GM23338 (cell line): Measurements from ENCODE around the gene IGF2R. TPM values are rescaled to one million over a fixed set of nuclear protein-coding genes. Genes with fewer than 3 reads are reported as not detected.

ENCODE experiments used
- ATAC-seq: fragments of 200-7000 bp; cut with Tn5 transposase; 3 replicates; pipeline ENCODE4 v1.9.1; 2020
- DNase-seq: peaks from one replicate; pipeline ENCODE4 v3.0.0-alpha.2; 2015; ENCODE audit warnings: low spot score
- H2AFZ ChIP-seq: fragments of 200-600 bp; sonication (generic); 2 replicates; pipeline ENCODE4 v1.8.0; 2016; ENCODE audit warnings: antibody characterized with exemption, mild to moderate bottlenecking, moderate library complexity
- H3F3A ChIP-seq: fragments of 200-600 bp; sonication (generic); replicated peaks from 2 replicates; pipeline ENCODE4 v1.8.0; 2017; ENCODE audit warnings: antibody characterized with exemption, mixed run types, low read depth
- H3K27ac ChIP-seq: fragments of 200-600 bp; sonication (generic); 2 replicates; pipeline ENCODE4 v1.6.1; 2016; ENCODE audit warnings: low read depth
- H3K27me3 ChIP-seq: fragments of 200-600 bp; sonication (generic); 2 replicates; pipeline ENCODE4 v1.8.0; 2016; ENCODE audit warnings: mild to moderate bottlenecking, mixed run types, moderate library complexity; ENCODE audit not compliant: insufficient read depth
- H3K36me3 ChIP-seq: fragments of 200-600 bp; sonication (generic); 2 replicates; pipeline ENCODE4 v1.8.0; 2016; ENCODE audit warnings: mild to moderate bottlenecking; ENCODE audit not compliant: insufficient read depth
- H3K4me1 ChIP-seq: fragments of 200-600 bp; sonication (generic); 2 replicates; pipeline ENCODE4 v1.8.0; 2016; ENCODE audit warnings: mild to moderate bottlenecking, moderate library complexity; ENCODE audit not compliant: insufficient read depth
- H3K4me2 ChIP-seq: fragments of 200-600 bp; sonication (generic); 2 replicates; pipeline ENCODE4 v1.7.1; 2017; ENCODE audit warnings: mixed run types
- H3K4me3 ChIP-seq: fragments of 200-600 bp; sonication (generic); 2 replicates; pipeline ENCODE4 v1.6.1; 2016; ENCODE audit warnings: mixed run types
- H3K79me2 ChIP-seq: fragments of 200-600 bp; sonication (generic); replicated peaks from 2 replicates; pipeline ENCODE4 v1.8.0; 2017; ENCODE audit warnings: mild to moderate bottlenecking; ENCODE audit not compliant: insufficient read depth
- H3K9me2 ChIP-seq: fragments of 200-600 bp; sonication (generic); 2 replicates; pipeline ENCODE4 v1.8.0; 2017; ENCODE audit not compliant: insufficient read depth
- H4K20me1 ChIP-seq: fragments of 200-600 bp; sonication (generic); replicated peaks from 2 replicates; pipeline ENCODE4 v1.8.0; 2017; ENCODE audit warnings: mild to moderate bottlenecking; ENCODE audit not compliant: insufficient read depth
- H3K27ac Mint-ChIP-seq: 2 replicates; pipeline ENCODE4 v1.8.0; 2020; ENCODE audit warnings: inconsistent platforms, mild to moderate bottlenecking, moderate library complexity, mixed read lengths
- H3K27me3 Mint-ChIP-seq: 3 replicates; pipeline ENCODE4 v1.8.0; 2022; ENCODE audit warnings: low read depth, mild to moderate bottlenecking, moderate library complexity, mixed read lengths, inconsistent platforms; ENCODE audit not compliant: insufficient read depth, poor library complexity
- H3K36me3 Mint-ChIP-seq: 3 replicates; pipeline ENCODE4 v1.8.0; 2021; ENCODE audit warnings: low read depth, mild to moderate bottlenecking, inconsistent platforms, moderate library complexity, mixed read lengths
- H3K4me1 Mint-ChIP-seq: 3 replicates; pipeline ENCODE4 v1.8.0; 2020; ENCODE audit warnings: mild to moderate bottlenecking, inconsistent platforms, mixed read lengths
- H3K4me3 Mint-ChIP-seq: 3 replicates; pipeline ENCODE4 v1.8.0; 2021; ENCODE audit warnings: moderate library complexity, mild to moderate bottlenecking, inconsistent platforms, mixed read lengths
- H3K9me3 Mint-ChIP-seq: 3 replicates; pipeline ENCODE4 v1.8.0; 2020; ENCODE audit warnings: moderate library complexity, mild to moderate bottlenecking, inconsistent platforms, mixed read lengths
- EZH2phosphoT487 ChIP-seq: fragments of 200-600 bp; sonication (generic); IDR thresholded peaks from one replicate; pipeline ENCODE4 v1.8.1; 2018; ENCODE audit warnings: antibody characterized with exemption; ENCODE audit not compliant: unreplicated experiment
- NANOG ChIP-seq: IDR thresholded peaks from 2 replicates; pipeline ENCODE4 v1.6.1; 2016; ENCODE audit warnings: antibody characterized with exemption, borderline replicate concordance
- polyA plus RNA-seq: library from polyadenylated mRNA; unstranded; fragments of >200 nt; fragmentation: Nextera tagmentation; extraction: Ambion mirVana; gene quantifications from 2 replicates; pipeline ENCODE4 v1.2.1, GENCODE V29; 2016
- total RNA-seq: library from RNA; depleted of rRNA; stranded (reverse); fragments of >200 nt; shearing (Covaris generic); gene quantifications from 2 replicates; pipeline ENCODE4 v1.2.3, GENCODE V29; 2014
- TF ChIP-seq, protein P1 (sequence below): fragments of 250-450 bp; sonication (Bioruptor Pico); IDR thresholded peaks from 2 replicates; pipeline ENCODE4 v1.5.0; 2020; ENCODE audit warnings: mild to moderate bottlenecking, moderate library complexity
- TF ChIP-seq, protein P2 (sequence below): IDR thresholded peaks from 2 replicates; pipeline ENCODE4 v1.6.1; 2016; ENCODE audit warnings: antibody characterized with exemption
- TF ChIP-seq, protein P3 (sequence below), 2 experiments: fragments of 200-600 bp in 1 of 2; sonication (generic) in 1 of 2; conservative IDR thresholded peaks; 2 replicates each; pipeline versions ENCODE4 v1.5.1 to v1.6.1; 2016 to 2017; ENCODE audit warnings: antibody characterized with exemption in 2 of 2, low read depth in 2 of 2, mild to moderate bottlenecking in 2 of 2, moderate library complexity in 1 of 2

Gene IGF2R
- total and polyA plus RNA-seq, 2 experiments from 2014 or later, result 12.5 to 76.4 TPM

DNA sequence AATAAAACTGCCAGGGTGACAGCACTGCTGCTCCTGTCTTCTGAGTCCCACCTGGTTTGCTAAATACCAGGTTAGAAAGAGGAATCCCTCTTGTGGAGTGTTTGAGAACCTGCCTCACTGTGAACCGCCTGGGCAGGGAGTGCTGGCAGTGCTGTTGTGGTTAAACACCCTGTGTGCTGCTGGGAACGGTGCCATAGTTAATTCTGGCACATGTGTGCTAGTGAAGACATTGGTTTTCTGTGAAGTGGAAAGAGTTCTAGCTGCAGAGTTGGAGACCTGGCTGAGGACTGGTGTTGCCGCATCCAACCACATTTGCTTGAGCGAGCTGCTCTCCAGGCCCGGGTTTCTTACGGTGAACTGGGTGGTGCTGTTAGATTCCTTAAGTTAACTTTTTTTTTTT lies 72.7 kb downstream of the IGF2R start (continued):
- TF ChIP-seq, protein P1, sequence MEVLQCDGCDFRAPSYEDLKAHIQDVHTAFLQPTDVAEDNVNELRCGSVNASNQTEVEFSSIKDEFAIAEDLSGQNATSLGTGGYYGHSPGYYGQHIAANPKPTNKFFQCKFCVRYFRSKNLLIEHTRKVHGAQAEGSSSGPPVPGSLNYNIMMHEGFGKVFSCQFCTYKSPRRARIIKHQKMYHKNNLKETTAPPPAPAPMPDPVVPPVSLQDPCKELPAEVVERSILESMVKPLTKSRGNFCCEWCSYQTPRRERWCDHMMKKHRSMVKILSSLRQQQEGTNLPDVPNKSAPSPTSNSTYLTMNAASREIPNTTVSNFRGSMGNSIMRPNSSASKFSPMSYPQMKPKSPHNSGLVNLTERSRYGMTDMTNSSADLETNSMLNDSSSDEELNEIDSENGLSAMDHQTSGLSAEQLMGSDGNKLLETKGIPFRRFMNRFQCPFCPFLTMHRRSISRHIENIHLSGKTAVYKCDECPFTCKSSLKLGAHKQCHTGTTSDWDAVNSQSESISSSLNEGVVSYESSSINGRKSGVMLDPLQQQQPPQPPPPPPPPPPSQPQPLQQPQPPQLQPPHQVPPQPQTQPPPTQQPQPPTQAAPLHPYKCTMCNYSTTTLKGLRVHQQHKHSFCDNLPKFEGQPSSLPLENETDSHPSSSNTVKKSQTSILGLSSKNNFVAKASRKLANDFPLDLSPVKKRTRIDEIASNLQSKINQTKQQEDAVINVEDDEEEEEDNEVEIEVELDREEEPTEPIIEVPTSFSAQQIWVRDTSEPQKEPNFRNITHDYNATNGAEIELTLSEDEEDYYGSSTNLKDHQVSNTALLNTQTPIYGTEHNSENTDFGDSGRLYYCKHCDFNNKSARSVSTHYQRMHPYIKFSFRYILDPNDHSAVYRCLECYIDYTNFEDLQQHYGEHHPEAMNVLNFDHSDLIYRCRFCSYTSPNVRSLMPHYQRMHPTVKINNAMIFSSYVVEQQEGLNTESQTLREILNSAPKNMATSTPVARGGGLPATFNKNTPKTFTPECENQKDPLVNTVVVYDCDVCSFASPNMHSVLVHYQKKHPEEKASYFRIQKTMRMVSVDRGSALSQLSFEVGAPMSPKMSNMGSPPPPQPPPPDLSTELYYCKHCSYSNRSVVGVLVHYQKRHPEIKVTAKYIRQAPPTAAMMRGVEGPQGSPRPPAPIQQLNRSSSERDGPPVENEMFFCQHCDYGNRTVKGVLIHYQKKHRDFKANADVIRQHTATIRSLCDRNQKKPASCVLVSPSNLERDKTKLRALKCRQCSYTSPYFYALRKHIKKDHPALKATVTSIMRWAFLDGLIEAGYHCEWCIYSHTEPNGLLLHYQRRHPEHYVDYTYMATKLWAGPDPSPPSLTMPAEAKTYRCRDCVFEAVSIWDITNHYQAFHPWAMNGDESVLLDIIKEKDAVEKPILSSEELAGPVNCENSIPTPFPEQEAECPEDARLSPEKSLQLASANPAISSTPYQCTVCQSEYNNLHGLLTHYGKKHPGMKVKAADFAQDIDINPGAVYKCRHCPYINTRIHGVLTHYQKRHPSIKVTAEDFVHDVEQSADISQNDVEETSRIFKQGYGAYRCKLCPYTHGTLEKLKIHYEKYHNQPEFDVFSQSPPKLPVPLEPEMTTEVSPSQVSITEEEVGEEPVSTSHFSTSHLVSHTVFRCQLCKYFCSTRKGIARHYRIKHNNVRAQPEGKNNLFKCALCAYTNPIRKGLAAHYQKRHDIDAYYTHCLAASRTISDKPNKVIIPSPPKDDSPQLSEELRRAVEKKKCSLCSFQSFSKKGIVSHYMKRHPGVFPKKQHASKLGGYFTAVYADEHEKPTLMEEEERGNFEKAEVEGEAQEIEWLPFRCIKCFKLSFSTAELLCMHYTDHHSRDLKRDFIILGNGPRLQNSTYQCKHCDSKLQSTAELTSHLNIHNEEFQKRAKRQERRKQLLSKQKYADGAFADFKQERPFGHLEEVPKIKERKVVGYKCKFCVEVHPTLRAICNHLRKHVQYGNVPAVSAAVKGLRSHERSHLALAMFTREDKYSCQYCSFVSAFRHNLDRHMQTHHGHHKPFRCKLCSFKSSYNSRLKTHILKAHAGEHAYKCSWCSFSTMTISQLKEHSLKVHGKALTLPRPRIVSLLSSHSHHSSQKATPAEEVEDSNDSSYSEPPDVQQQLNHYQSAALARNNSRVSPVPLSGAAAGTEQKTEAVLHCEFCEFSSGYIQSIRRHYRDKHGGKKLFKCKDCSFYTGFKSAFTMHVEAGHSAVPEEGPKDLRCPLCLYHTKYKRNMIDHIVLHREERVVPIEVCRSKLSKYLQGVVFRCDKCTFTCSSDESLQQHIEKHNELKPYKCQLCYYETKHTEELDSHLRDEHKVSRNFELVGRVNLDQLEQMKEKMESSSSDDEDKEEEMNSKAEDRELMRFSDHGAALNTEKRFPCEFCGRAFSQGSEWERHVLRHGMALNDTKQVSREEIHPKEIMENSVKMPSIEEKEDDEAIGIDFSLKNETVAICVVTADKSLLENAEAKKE (CRISPR knock-in tag), result no peak
- TF ChIP-seq, protein P2, sequence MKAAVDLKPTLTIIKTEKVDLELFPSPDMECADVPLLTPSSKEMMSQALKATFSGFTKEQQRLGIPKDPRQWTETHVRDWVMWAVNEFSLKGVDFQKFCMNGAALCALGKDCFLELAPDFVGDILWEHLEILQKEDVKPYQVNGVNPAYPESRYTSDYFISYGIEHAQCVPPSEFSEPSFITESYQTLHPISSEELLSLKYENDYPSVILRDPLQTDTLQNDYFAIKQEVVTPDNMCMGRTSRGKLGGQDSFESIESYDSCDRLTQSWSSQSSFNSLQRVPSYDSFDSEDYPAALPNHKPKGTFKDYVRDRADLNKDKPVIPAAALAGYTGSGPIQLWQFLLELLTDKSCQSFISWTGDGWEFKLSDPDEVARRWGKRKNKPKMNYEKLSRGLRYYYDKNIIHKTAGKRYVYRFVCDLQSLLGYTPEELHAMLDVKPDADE, result no peak
- TF ChIP-seq NANOG (no peak), EZH2phosphoT487 (no peak)
- TF ChIP-seq, protein P3, sequence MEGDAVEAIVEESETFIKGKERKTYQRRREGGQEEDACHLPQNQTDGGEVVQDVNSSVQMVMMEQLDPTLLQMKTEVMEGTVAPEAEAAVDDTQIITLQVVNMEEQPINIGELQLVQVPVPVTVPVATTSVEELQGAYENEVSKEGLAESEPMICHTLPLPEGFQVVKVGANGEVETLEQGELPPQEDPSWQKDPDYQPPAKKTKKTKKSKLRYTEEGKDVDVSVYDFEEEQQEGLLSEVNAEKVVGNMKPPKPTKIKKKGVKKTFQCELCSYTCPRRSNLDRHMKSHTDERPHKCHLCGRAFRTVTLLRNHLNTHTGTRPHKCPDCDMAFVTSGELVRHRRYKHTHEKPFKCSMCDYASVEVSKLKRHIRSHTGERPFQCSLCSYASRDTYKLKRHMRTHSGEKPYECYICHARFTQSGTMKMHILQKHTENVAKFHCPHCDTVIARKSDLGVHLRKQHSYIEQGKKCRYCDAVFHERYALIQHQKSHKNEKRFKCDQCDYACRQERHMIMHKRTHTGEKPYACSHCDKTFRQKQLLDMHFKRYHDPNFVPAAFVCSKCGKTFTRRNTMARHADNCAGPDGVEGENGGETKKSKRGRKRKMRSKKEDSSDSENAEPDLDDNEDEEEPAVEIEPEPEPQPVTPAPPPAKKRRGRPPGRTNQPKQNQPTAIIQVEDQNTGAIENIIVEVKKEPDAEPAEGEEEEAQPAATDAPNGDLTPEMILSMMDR (conservative IDR thresholded peaks at IDR 0.05; ENCODE audit: low read depth in 2 of 2), result no peak

DNA sequence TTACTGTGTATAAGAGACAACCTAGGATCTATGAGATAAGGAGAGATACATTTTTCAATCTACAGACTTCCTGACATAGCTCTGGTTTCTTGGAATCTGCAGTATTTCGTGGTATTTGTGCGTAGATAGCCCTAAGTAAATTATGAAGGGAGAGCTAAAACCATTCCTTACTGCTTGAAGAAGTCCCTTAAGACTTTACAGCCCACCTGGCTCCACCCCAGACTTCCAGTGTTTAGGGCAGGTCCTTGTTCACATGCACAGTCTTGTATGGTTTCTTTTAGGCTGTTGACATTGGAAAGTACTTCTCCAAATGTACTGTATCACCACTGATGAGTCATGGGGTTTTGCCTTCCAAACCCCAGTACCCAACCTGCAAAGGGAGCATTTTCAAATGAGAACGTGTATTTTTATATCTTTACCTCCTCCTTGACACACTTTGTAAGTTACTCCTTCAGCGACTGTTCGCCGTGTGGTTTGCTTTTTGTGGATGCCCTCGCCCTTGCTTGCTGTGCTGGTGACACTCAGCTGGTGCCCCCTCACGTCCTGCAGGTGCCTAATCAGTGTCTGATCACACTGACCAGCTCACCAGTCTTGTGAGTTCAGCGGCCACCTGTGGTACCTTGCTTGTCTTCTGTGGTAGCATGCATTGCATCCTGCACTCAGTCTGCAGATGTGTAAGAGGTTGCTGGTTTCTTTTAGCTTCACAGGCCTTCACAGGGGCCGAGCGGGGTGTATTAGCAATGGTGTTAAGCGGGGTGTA lies 73.3 kb downstream of the IGF2R start:
- Histone ChIP-seq H3K36me3 (peaks cover 46% of the 10 kb centered on the region), H3K27ac (no peak overlapping the region), H3K4me2 (no peak overlapping the region), H3K4me1 (no peaks in the 10 kb centered on the region), H4K20me1 (peaks cover 7% of the 10 kb centered on the region), H3K27me3 (no peaks in the 10 kb centered on the region), H3K9me2 (no peaks in the 10 kb centered on the region), H3K79me2 (no peaks in the 10 kb centered on the region), H3K4me3 (no peak overlapping the region), H3F3A (no peaks in the 10 kb centered on the region), H2AFZ (no peak overlapping the region)
- Mint-ChIP-seq H3K4me1 (no peaks in the 10 kb centered on the region), H3K9me3 (no peaks in the 10 kb centered on the region), H3K4me3 (no peak overlapping the region), H3K36me3 (peaks cover 69% of the 10 kb centered on the region), H3K27me3 (no peaks in the 10 kb centered on the region), H3K27ac (no peak overlapping the region)
- DNase-seq (no peak), ATAC-seq (no peak)
- TF ChIP-seq, protein P3 (conservative IDR thresholded peaks at IDR 0.05; ENCODE audit: low read depth in 2 of 2), result no peak
